H1 (cell line): ENCODE data around the gene KLF6.

Source experiments
- BRCA1 ChIP-seq: IDR thresholded peaks from 2 replicates; pipeline ENCODE4 v1.6.1; 2012; ENCODE audit warnings: low read depth, low read length, improper control_type of control experiment
- CHD1 ChIP-seq: IDR thresholded peaks from 2 replicates; pipeline ENCODE4 v1.6.1; 2012; ENCODE audit warnings: low read depth, low read length, improper control_type of control experiment
- CREB1 ChIP-seq: IDR thresholded peaks from 2 replicates; pipeline ENCODE4 v1.6.1; 2012; ENCODE audit warnings: inconsistent platforms
- EP300 ChIP-seq, 2 experiments: IDR thresholded peaks; 1 replicate in 1 of 2; 2 replicates in 1 of 2; pipeline ENCODE4 v1.6.1; 2011 to 2012; ENCODE audit warnings: low read depth in 2 of 2, low read length in 2 of 2, mild to moderate bottlenecking in 2 of 2, borderline replicate concordance in 1 of 2, inconsistent platforms in 1 of 2, moderate library complexity in 1 of 2
- NANOG ChIP-seq: IDR thresholded peaks from 2 replicates; pipeline ENCODE4 v1.6.1; 2011; ENCODE audit warnings: low read length, low read depth, mild to moderate bottlenecking, inconsistent platforms; ENCODE audit not compliant: insufficient read depth, poor library complexity, severe bottlenecking
- NRF1 ChIP-seq: IDR thresholded peaks from 2 replicates; pipeline ENCODE4 v1.6.1; 2011; ENCODE audit warnings: mild to moderate bottlenecking, low read depth, low read length, improper control_type of control experiment
- POLR2A ChIP-seq, 2 experiments: IDR thresholded peaks; 1 replicate in 1 of 2; 2 replicates in 1 of 2; pipeline ENCODE4 v1.6.1; 2011; ENCODE audit warnings: low read depth in 2 of 2, low read length in 2 of 2, mild to moderate bottlenecking in 2 of 2; ENCODE audit errors: control extremely low read depth in 1 of 2
- POLR2AphosphoS5 ChIP-seq: IDR thresholded peaks from 2 replicates; pipeline ENCODE4 v1.6.1; 2011; ENCODE audit warnings: low read depth, low read length
- TAF1 ChIP-seq: IDR thresholded peaks from 2 replicates; pipeline ENCODE4 v1.6.1; 2011; ENCODE audit warnings: mild to moderate bottlenecking, low read depth, low read length
- TF ChIP-seq, protein P1 (sequence below), 3 experiments: IDR thresholded peaks; 1 replicate in 2 of 3; 2 replicates in 1 of 3; pipeline versions ENCODE4 v1.5.1 to v1.6.1; 2011; ENCODE audit warnings: low read length in 3 of 3, mild to moderate bottlenecking in 3 of 3, inconsistent platforms in 2 of 3, low read depth in 1 of 3, moderate library complexity in 1 of 3; ENCODE audit not compliant: insufficient read depth in 1 of 3; ENCODE audit errors: control extremely low read depth in 1 of 3
- TF ChIP-seq, protein P2 (sequence below): IDR thresholded peaks from 2 replicates; pipeline ENCODE4 v1.6.1; 2012; ENCODE audit warnings: inconsistent platforms
- TF ChIP-seq, protein P3 (sequence below): IDR thresholded peaks from 2 replicates; pipeline ENCODE4 v1.6.1; 2011; ENCODE audit warnings: low read depth, mild to moderate bottlenecking, low read length; ENCODE audit not compliant: insufficient read depth

DNA sequence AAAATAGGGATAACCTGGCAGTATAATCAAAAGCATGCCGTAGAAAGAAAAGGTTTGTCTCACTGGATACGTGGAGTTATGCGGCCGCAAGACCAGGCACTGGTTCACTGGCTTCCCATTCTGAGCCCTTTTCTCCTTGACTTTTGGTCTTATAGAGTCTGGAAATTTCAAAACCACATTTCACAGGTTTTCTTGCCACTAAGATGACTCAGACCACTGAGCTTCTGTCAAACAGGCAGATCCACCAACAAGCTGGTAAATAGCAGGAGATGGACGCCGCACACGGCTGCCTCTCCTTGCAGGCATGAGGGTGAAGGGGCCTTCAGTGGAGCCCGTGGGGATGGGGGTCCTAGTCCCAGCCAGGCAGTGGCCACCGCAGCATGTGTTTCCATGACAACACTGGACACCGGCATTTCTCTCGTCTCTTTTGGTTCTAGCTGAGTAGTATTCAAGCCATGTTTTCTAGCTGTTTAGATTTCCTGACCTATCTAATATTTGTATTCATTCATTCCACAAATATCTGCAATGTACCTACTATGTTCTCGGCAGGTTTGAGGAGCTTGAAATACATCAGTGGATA lies 55.5 kb downstream of the KLF6 start:
- no peak for TF ChIP-seq POLR2AphosphoS5
- TF ChIP-seq POLR2A (IDR thresholded peaks at IDR 0.05; ENCODE audit: control extremely low read depth in 1 of 2, low read depth in 2 of 2, low read length in 2 of 2): no peak
- TF ChIP-seq NANOG: no peak
- no peak for TF ChIP-seq CHD1
- TF ChIP-seq, protein P1, sequence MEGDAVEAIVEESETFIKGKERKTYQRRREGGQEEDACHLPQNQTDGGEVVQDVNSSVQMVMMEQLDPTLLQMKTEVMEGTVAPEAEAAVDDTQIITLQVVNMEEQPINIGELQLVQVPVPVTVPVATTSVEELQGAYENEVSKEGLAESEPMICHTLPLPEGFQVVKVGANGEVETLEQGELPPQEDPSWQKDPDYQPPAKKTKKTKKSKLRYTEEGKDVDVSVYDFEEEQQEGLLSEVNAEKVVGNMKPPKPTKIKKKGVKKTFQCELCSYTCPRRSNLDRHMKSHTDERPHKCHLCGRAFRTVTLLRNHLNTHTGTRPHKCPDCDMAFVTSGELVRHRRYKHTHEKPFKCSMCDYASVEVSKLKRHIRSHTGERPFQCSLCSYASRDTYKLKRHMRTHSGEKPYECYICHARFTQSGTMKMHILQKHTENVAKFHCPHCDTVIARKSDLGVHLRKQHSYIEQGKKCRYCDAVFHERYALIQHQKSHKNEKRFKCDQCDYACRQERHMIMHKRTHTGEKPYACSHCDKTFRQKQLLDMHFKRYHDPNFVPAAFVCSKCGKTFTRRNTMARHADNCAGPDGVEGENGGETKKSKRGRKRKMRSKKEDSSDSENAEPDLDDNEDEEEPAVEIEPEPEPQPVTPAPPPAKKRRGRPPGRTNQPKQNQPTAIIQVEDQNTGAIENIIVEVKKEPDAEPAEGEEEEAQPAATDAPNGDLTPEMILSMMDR (IDR thresholded peaks at IDR 0.05; ENCODE audit: control extremely low read depth in 1 of 3, insufficient read depth in 1 of 3, low read depth in 1 of 3, low read length in 3 of 3): no peak
- no peak for TF ChIP-seq EP300 (IDR thresholded peaks at IDR 0.05; ENCODE audit: borderline replicate concordance in 1 of 2, low read depth in 2 of 2, low read length in 2 of 2)
- no peak for TF ChIP-seq NRF1
- no peak for TF ChIP-seq BRCA1
- TF ChIP-seq, protein P2, sequence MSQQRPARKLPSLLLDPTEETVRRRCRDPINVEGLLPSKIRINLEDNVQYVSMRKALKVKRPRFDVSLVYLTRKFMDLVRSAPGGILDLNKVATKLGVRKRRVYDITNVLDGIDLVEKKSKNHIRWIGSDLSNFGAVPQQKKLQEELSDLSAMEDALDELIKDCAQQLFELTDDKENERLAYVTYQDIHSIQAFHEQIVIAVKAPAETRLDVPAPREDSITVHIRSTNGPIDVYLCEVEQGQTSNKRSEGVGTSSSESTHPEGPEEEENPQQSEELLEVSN: no peak
- TF ChIP-seq TAF1: no peak
- no peak for TF ChIP-seq CREB1
- TF ChIP-seq, protein P3, sequence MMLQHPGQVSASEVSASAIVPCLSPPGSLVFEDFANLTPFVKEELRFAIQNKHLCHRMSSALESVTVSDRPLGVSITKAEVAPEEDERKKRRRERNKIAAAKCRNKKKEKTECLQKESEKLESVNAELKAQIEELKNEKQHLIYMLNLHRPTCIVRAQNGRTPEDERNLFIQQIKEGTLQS: no peak
